Neuronal stem cell (in vitro differentiated cells): ENCODE measurements around the gene TEX261.
"Not testable (repeated sequence)": the region's sequence is repeated elsewhere in the genome, so short reads cannot be mapped to it uniquely, and the experiment has no call there.

ENCODE experiments used
- DNase-seq: peaks from one replicate; pipeline ENCODE4 v3.0.0-alpha.2; 2013; ENCODE audit warnings: low spot score
- H2AFZ ChIP-seq: one replicate; pipeline ENCODE4 v1.6.1; 2013; ENCODE audit warnings: mild to moderate bottlenecking, low read length, inconsistent platforms
- H2AK5ac ChIP-seq: 2 replicates; pipeline ENCODE4 v1.6.1; 2013; ENCODE audit warnings: low read depth, mild to moderate bottlenecking, inconsistent platforms, low read length, moderate library complexity, mixed read lengths
- H2BK120ac ChIP-seq: 2 replicates; pipeline ENCODE4 v1.6.1; 2013; ENCODE audit warnings: low read depth, mild to moderate bottlenecking, inconsistent platforms, low read length, moderate library complexity, mixed read lengths
- H2BK12ac ChIP-seq: one replicate; pipeline ENCODE4 v1.6.1; 2013; ENCODE audit warnings: low read length, inconsistent platforms
- H2BK15ac ChIP-seq: 2 replicates; pipeline ENCODE4 v1.6.1; 2013; ENCODE audit warnings: mild to moderate bottlenecking, low read length, inconsistent platforms, mixed read lengths
- H2BK5ac ChIP-seq: one replicate; pipeline ENCODE4 v1.6.1; 2013; ENCODE audit warnings: inconsistent platforms, mild to moderate bottlenecking, low read length, moderate library complexity
- H3K14ac ChIP-seq: one replicate; pipeline ENCODE4 v1.6.1; 2013; ENCODE audit warnings: low read length, inconsistent platforms
- H3K18ac ChIP-seq: 2 replicates; pipeline ENCODE4 v1.6.1; 2013; ENCODE audit warnings: low read length, inconsistent platforms
- H3K23ac ChIP-seq: 2 replicates; pipeline ENCODE4 v1.6.1; 2013; ENCODE audit warnings: low read depth, mild to moderate bottlenecking, mixed read lengths, low read length, inconsistent platforms; ENCODE audit not compliant: poor library complexity
- H3K27ac ChIP-seq: replicated peaks from 3 replicates; pipeline ENCODE4 v1.5.1; 2013; ENCODE audit warnings: low read length, inconsistent platforms
- H3K27me3 ChIP-seq, 3 experiments: 2 replicates each; pipeline ENCODE4 v1.6.1; 2013; ENCODE audit warnings: low read length in 3 of 3, mild to moderate bottlenecking in 2 of 3, inconsistent platforms in 1 of 3, low read depth in 1 of 3, mixed read lengths in 1 of 3, moderate library complexity in 1 of 3; ENCODE audit not compliant: control insufficient read depth in 3 of 3, insufficient read depth in 3 of 3
- H3K36me3 ChIP-seq, 2 donors: replicated peaks in 1 of 2; 2 replicates each; pipeline ENCODE4 v1.6.1; 2013; ENCODE audit warnings: low read length in 2 of 2; ENCODE audit not compliant: control insufficient read depth in 2 of 2, insufficient read depth in 2 of 2
- H3K4ac ChIP-seq: 2 replicates; pipeline ENCODE4 v1.6.1; 2013; ENCODE audit warnings: inconsistent platforms, mild to moderate bottlenecking, low read length, moderate library complexity
- H3K4me1 ChIP-seq, 2 donors: 1 replicate in 1 of 2; 2 replicates in 1 of 2; pipeline ENCODE4 v1.6.1; 2013; ENCODE audit warnings: low read length in 2 of 2, low read depth in 1 of 2; ENCODE audit not compliant: control insufficient read depth in 2 of 2, insufficient read depth in 1 of 2
- H3K4me2 ChIP-seq: one replicate; pipeline ENCODE4 v1.6.1; 2013; ENCODE audit warnings: mild to moderate bottlenecking, low read length, inconsistent platforms; ENCODE audit not compliant: insufficient read depth, poor library complexity, severe bottlenecking
- H3K4me3 ChIP-seq, 2 donors: 2 replicates each; pipeline ENCODE4 v1.5.1; 2013; ENCODE audit warnings: low read length in 2 of 2, mild to moderate bottlenecking in 2 of 2, inconsistent platforms in 1 of 2, moderate library complexity in 1 of 2
- H3K79me1 ChIP-seq: one replicate; pipeline ENCODE4 v1.6.1; 2013; ENCODE audit warnings: low read depth, mild to moderate bottlenecking, inconsistent platforms, low read length, moderate library complexity
- H3K9ac ChIP-seq: one replicate; pipeline ENCODE4 v1.6.1; 2013; ENCODE audit warnings: mild to moderate bottlenecking, low read depth, low read length, inconsistent platforms; ENCODE audit not compliant: poor library complexity
- H3K9me3 ChIP-seq, 2 donors: replicated peaks in 1 of 2; 2 replicates each; pipeline versions ENCODE3 to v1.6.1; 2013; ENCODE audit warnings: low read length in 2 of 2, mild to moderate bottlenecking in 2 of 2, inconsistent platforms in 1 of 2, low read depth in 1 of 2, mixed read lengths in 1 of 2, moderate library complexity in 1 of 2; ENCODE audit not compliant: control insufficient read depth in 2 of 2, insufficient read depth in 1 of 2
- H4K8ac ChIP-seq: one replicate; pipeline ENCODE4 v1.6.1; 2013; ENCODE audit warnings: low read depth, mild to moderate bottlenecking, inconsistent platforms, low read length, moderate library complexity
- H4K91ac ChIP-seq: one replicate; pipeline ENCODE4 v1.6.1; 2013; ENCODE audit warnings: low read length, low read depth, mild to moderate bottlenecking, inconsistent platforms; ENCODE audit not compliant: poor library complexity
- WGBS, 2 donors: extraction: QIAGEN DNeasy Blood & Tissue Kit; methylation state at CpG; one replicate each; pipeline ENCODE4 v1.1.7; 2013; ENCODE audit warnings: missing lambda C conversion rate in 2 of 2, mixed read lengths in 1 of 2; ENCODE audit not compliant: insufficient read length in 2 of 2, insufficient replicate concordance in 1 of 2; ENCODE audit errors: extremely low coverage in 2 of 2; 5-methylcytosine and 5-hydroxymethylcytosine counted together

TEX261 gene

GRCh38 chr2:71001981-71002570, 7.4 kb upstream of the TEX261 start:
- peak overlapping the region; percentile 76 for H2BK5ac ChIP-seq
- H4K91ac ChIP-seq: no peak overlapping the region
- no peak overlapping the region for H2BK120ac ChIP-seq
- peak overlapping the region; percentile 99 for H2AFZ ChIP-seq
- peak overlapping the region; percentile 47 for H3K4me2 ChIP-seq
- WGBS, 2 donors: no CpG with 5 or more reads among the region's 11 CpGs
- H3K23ac ChIP-seq: no peak overlapping the region
- peaks cover 12 to 15% of the 10 kb centered on the region in 2 donors for H3K4me1 ChIP-seq
- peaks cover 0 to 18% (median 0%) of the 10 kb centered on the region in 3 experiments for H3K27me3 ChIP-seq
- no peak overlapping the region for H3K9ac ChIP-seq
- H3K79me1 ChIP-seq: no peaks in the 10 kb centered on the region
- no peak overlapping the region for H3K4ac ChIP-seq
- H3K27ac ChIP-seq: peak overlapping the region; percentile 86
- peak overlapping the region; percentile 84 for H2AK5ac ChIP-seq
- peak overlapping the region in 1 of 2 donors; percentile 11 for H3K4me3 ChIP-seq
- peak overlapping the region; percentile 50 for H3K18ac ChIP-seq
- peak; percentile 73 for DNase-seq
- no peak overlapping the region for H2BK12ac ChIP-seq
- no peaks in the 10 kb centered on the region for H3K36me3 ChIP-seq
- no peak overlapping the region for H3K14ac ChIP-seq
- H2BK15ac ChIP-seq: peak overlapping the region; percentile 84
- H4K8ac ChIP-seq: no peak overlapping the region
- no peaks in the 10 kb centered on the region for H3K9me3 ChIP-seq

GRCh38 chr2:71001592-71001927, 6.9 kb upstream of the TEX261 start:
- no CpG with 5 or more reads among the region's 5 CpGs for WGBS, 2 donors
- H3K27ac ChIP-seq: peak overlapping the region; percentile 84
- peak overlapping the region; percentile 56 for H4K91ac ChIP-seq
- no peak for DNase-seq
- H3K9ac ChIP-seq: no peak overlapping the region
- peak overlapping the region; percentile 99 for H2AFZ ChIP-seq
- H2BK120ac ChIP-seq: peak overlapping the region; percentile 96
- H3K79me1 ChIP-seq: no peaks in the 10 kb centered on the region
- H3K14ac ChIP-seq: peak overlapping the region; percentile 57
- H3K4me2 ChIP-seq: no peak overlapping the region
- peak overlapping the region; percentile 96 for H3K18ac ChIP-seq
- H3K9me3 ChIP-seq: no peaks in the 10 kb centered on the region
- H2AK5ac ChIP-seq: peak overlapping the region; percentile 84
- H3K36me3 ChIP-seq: no peaks in the 10 kb centered on the region
- H2BK15ac ChIP-seq: peak overlapping the region; percentile 84
- peaks cover 12 to 15% of the 10 kb centered on the region in 2 donors for H3K4me1 ChIP-seq
- peaks cover 0 to 14% (median 0%) of the 10 kb centered on the region in 3 experiments for H3K27me3 ChIP-seq
- H2BK12ac ChIP-seq: peak overlapping the region; percentile 67
- H3K23ac ChIP-seq: peak overlapping the region; percentile 0
- peak overlapping the region; percentile 76 for H2BK5ac ChIP-seq
- peak overlapping the region; percentile 95 for H4K8ac ChIP-seq
- peak overlapping the region; percentile 46 for H3K4ac ChIP-seq
- peak overlapping the region in 1 of 2 donors; percentile 64 for H3K4me3 ChIP-seq

- Histone ChIP-seq H2AK5ac (peak overlapping the region; percentile 84), H2BK5ac (peak overlapping the region; percentile 76), H3K79me1 (no peaks in the 10 kb centered on the region), H2BK15ac (peak overlapping the region; percentile 84), H2AFZ (peak overlapping the region; percentile 99), H3K4me2 (no peak overlapping the region), H4K91ac (peak overlapping the region; percentile 60), H3K23ac (peak overlapping the region; percentile 0), H2BK120ac (peak overlapping the region; percentile 96), H3K27ac (peak overlapping the region; percentile 84), H3K14ac (no peak overlapping the region), H3K27me3 (peaks cover 0 to 14% (median 0%) of the 10 kb centered on the region in 3 experiments), H3K18ac (peak overlapping the region; percentile 96), H3K4ac (peak overlapping the region; percentile 46), H4K8ac (no peak overlapping the region), H3K9ac (no peak overlapping the region), H3K36me3 (no peaks in the 10 kb centered on the region), H3K4me3 (peak overlapping the region in 1 of 2 donors; percentile 64), H3K9me3 (no peaks in the 10 kb centered on the region), H3K4me1 (peaks cover 12 to 15% of the 10 kb centered on the region in 2 donors), H2BK12ac (peak overlapping the region; percentile 67)
- peak; percentile 46 for DNase-seq
- no CpG with 5 or more reads among the region's 21 CpGs for WGBS, 2 donors
Measured at GRCh38 chr2:71000780-71001591, 6.3 kb upstream of the TEX261 start.

GRCh38 chr2:70999931-71000330, 5.3 kb upstream of the TEX261 start:
- H2AFZ ChIP-seq, H4K8ac ChIP-seq, H3K9ac ChIP-seq, H2BK12ac ChIP-seq, H3K23ac ChIP-seq, H3K9me3 ChIP-seq, DNase-seq, H2AK5ac ChIP-seq, H2BK120ac ChIP-seq, H3K18ac ChIP-seq, H3K27ac ChIP-seq, H3K14ac ChIP-seq, H3K4ac ChIP-seq, H3K4me3 ChIP-seq, H3K79me1 ChIP-seq, H4K91ac ChIP-seq, H2BK15ac ChIP-seq, H2BK5ac ChIP-seq, H3K36me3 ChIP-seq, H3K4me2 ChIP-seq, H3K27me3 ChIP-seq: not testable (repeated sequence)
- WGBS, 2 donors: no CpG with 5 or more reads among the region's 10 CpGs
- peaks cover 12 to 15% of the 10 kb centered on the region in 2 donors for H3K4me1 ChIP-seq
